ENCODE measurements around the gene HOXC12.

The HOXC12 gene

GRCh38 chr12:54004063-54004840 is 49.5 kb downstream of the HOXC12 start:
- no peak overlapping the region for H2BK5ac ChIP-seq (ENCODE audit: low read depth, low read length, poor library complexity)
- no peak overlapping the region for H3K18ac ChIP-seq (ENCODE audit: low read length)
- no peak overlapping the region for H2AK5ac ChIP-seq (ENCODE audit: low read length)
- H3K4me2 ChIP-seq (ENCODE audit: low read length), result no peak overlapping the region
- H3K36me3 ChIP-seq (ENCODE audit: control insufficient read depth in 1 of 2, insufficient read depth in 2 of 2, low read length in 2 of 2), result no peaks in the 10 kb centered on the region
- H3K9me3 ChIP-seq (ENCODE audit: insufficient read depth, low read depth, low read length), result peaks cover 8% of the 10 kb centered on the region
- no peak overlapping the region for H3K27ac ChIP-seq (ENCODE audit: low read depth, low read length)
- peaks cover 92% of the 10 kb centered on the region for H3K27me3 ChIP-seq (ENCODE audit: insufficient read depth, low read length)
- H2BK12ac ChIP-seq (ENCODE audit: low read length), result no peak overlapping the region
- no peak overlapping the region for H4K91ac ChIP-seq (ENCODE audit: low read depth, low read length)
- no peaks in the 10 kb centered on the region for H3K79me1 ChIP-seq (ENCODE audit: low read length)
- H4K12ac ChIP-seq (ENCODE audit: low read depth, low read length), result no peak overlapping the region
- H3K9ac ChIP-seq (ENCODE audit: low read length), result no peak overlapping the region
- H3K4me1 ChIP-seq (ENCODE audit: control insufficient read depth in 1 of 2, insufficient read depth in 2 of 2, low read length in 2 of 2), result peaks cover 0 to 3% of the 10 kb centered on the region in 2 experiments
- no peak overlapping the region for H4K8ac ChIP-seq (ENCODE audit: low read depth, low read length)
- no CpG with 5 or more reads among the region's 20 CpGs for WGBS (ENCODE audit: extremely low coverage, insufficient coverage, insufficient read length)
- no peak for DNase-seq
- no peak overlapping the region for H3K14ac ChIP-seq (ENCODE audit: low read length)
- H2BK120ac ChIP-seq (ENCODE audit: insufficient read depth, low read length, poor library complexity), result no peak overlapping the region
- H2AFZ ChIP-seq (ENCODE audit: insufficient read depth, low read length, poor library complexity), result no peak overlapping the region
- no peak overlapping the region for H3K4me3 ChIP-seq (ENCODE audit: low read depth, low read length)
- H3K23ac ChIP-seq (ENCODE audit: low read length), result no peak overlapping the region
- H3K4ac ChIP-seq (ENCODE audit: low read depth, low read length), result no peak overlapping the region
- no peaks in the 10 kb centered on the region for H3K79me2 ChIP-seq (ENCODE audit: control insufficient read depth, insufficient read depth, low read length, poor library complexity)

- no peak overlapping the region for H3K14ac ChIP-seq (ENCODE audit: low read length)
- H3K18ac ChIP-seq (ENCODE audit: low read length), result no peak overlapping the region
Observed at GRCh38 chr12:54004841-54005530, 50.3 kb downstream of the HOXC12 start.

GRCh38 chr12:54005531-54005852 is 50.8 kb downstream of the HOXC12 start:
- no peak overlapping the region for H4K8ac ChIP-seq (ENCODE audit: low read depth, low read length)
- H3K4me3 ChIP-seq (ENCODE audit: low read depth, low read length), result no peak overlapping the region
- no peak for DNase-seq
- H3K27me3 ChIP-seq (ENCODE audit: insufficient read depth, low read length), result peaks cover 92% of the 10 kb centered on the region
- no peak overlapping the region for H4K12ac ChIP-seq (ENCODE audit: low read depth, low read length)
- H3K18ac ChIP-seq (ENCODE audit: low read length), result no peak overlapping the region
- no peaks in the 10 kb centered on the region for H3K79me2 ChIP-seq (ENCODE audit: control insufficient read depth, insufficient read depth, low read length, poor library complexity)
- no peak overlapping the region for H2BK120ac ChIP-seq (ENCODE audit: insufficient read depth, low read length, poor library complexity)
- H3K4ac ChIP-seq (ENCODE audit: low read depth, low read length), result no peak overlapping the region
- no peak overlapping the region for H3K14ac ChIP-seq (ENCODE audit: low read length)
- no peak overlapping the region for H2AFZ ChIP-seq (ENCODE audit: insufficient read depth, low read length, poor library complexity)
- H2BK5ac ChIP-seq (ENCODE audit: low read depth, low read length, poor library complexity), result no peak overlapping the region
- WGBS (ENCODE audit: extremely low coverage, insufficient coverage, insufficient read length), result no CpG with 5 or more reads among the region's 26 CpGs
- H3K4me1 ChIP-seq (ENCODE audit: control insufficient read depth in 1 of 2, insufficient read depth in 2 of 2, low read length in 2 of 2), result no peaks in the 10 kb centered on the region
- H3K4me2 ChIP-seq (ENCODE audit: low read length), result no peak overlapping the region
- no peak overlapping the region for H2AK5ac ChIP-seq (ENCODE audit: low read length)
- H2BK12ac ChIP-seq (ENCODE audit: low read length), result no peak overlapping the region
- H3K79me1 ChIP-seq (ENCODE audit: low read length), result no peaks in the 10 kb centered on the region
- H3K9ac ChIP-seq (ENCODE audit: low read length), result no peak overlapping the region
- H3K9me3 ChIP-seq (ENCODE audit: insufficient read depth, low read depth, low read length), result peaks cover 11% of the 10 kb centered on the region
- H3K23ac ChIP-seq (ENCODE audit: low read length), result no peak overlapping the region
- H4K91ac ChIP-seq (ENCODE audit: low read depth, low read length), result no peak overlapping the region
- H3K27ac ChIP-seq (ENCODE audit: low read depth, low read length), result no peak overlapping the region
- H3K36me3 ChIP-seq (ENCODE audit: control insufficient read depth in 1 of 2, insufficient read depth in 2 of 2, low read length in 2 of 2), result no peaks in the 10 kb centered on the region

More at GRCh38 chr12:54004841-54005530, 50.3 kb downstream of the HOXC12 start:
- H2BK5ac ChIP-seq (ENCODE audit: low read depth, low read length, poor library complexity), result no peak overlapping the region
- H4K8ac ChIP-seq (ENCODE audit: low read depth, low read length), result no peak overlapping the region
- no CpG with 5 or more reads among the region's 31 CpGs for WGBS (ENCODE audit: extremely low coverage, insufficient coverage, insufficient read length)
- H4K12ac ChIP-seq (ENCODE audit: low read depth, low read length), result no peak overlapping the region
- no peak overlapping the region for H3K4me2 ChIP-seq (ENCODE audit: low read length)
- H3K79me1 ChIP-seq (ENCODE audit: low read length), result no peaks in the 10 kb centered on the region
- no peak overlapping the region for H3K23ac ChIP-seq (ENCODE audit: low read length)
- no peak overlapping the region for H2AFZ ChIP-seq (ENCODE audit: insufficient read depth, low read length, poor library complexity)
- H3K4ac ChIP-seq (ENCODE audit: low read depth, low read length), result no peak overlapping the region
- no peak overlapping the region for H2BK120ac ChIP-seq (ENCODE audit: insufficient read depth, low read length, poor library complexity)
- no peak overlapping the region for H3K27ac ChIP-seq (ENCODE audit: low read depth, low read length)
- H3K36me3 ChIP-seq (ENCODE audit: control insufficient read depth in 1 of 2, insufficient read depth in 2 of 2, low read length in 2 of 2), result no peaks in the 10 kb centered on the region
- no peaks in the 10 kb centered on the region for H3K79me2 ChIP-seq (ENCODE audit: control insufficient read depth, insufficient read depth, low read length, poor library complexity)
- peaks cover 13% of the 10 kb centered on the region for H3K9me3 ChIP-seq (ENCODE audit: insufficient read depth, low read depth, low read length)
- no peak overlapping the region for H2BK12ac ChIP-seq (ENCODE audit: low read length)
- no peak overlapping the region for H3K9ac ChIP-seq (ENCODE audit: low read length)
- peaks cover 92% of the 10 kb centered on the region for H3K27me3 ChIP-seq (ENCODE audit: insufficient read depth, low read length)
- H3K4me3 ChIP-seq (ENCODE audit: low read depth, low read length), result no peak overlapping the region
- H4K91ac ChIP-seq (ENCODE audit: low read depth, low read length), result no peak overlapping the region
- no peak overlapping the region for H2AK5ac ChIP-seq (ENCODE audit: low read length)
- no peak for DNase-seq
- H3K4me1 ChIP-seq (ENCODE audit: control insufficient read depth in 1 of 2, insufficient read depth in 2 of 2, low read length in 2 of 2), result peaks cover 0 to 3% of the 10 kb centered on the region in 2 experiments

DNA sequence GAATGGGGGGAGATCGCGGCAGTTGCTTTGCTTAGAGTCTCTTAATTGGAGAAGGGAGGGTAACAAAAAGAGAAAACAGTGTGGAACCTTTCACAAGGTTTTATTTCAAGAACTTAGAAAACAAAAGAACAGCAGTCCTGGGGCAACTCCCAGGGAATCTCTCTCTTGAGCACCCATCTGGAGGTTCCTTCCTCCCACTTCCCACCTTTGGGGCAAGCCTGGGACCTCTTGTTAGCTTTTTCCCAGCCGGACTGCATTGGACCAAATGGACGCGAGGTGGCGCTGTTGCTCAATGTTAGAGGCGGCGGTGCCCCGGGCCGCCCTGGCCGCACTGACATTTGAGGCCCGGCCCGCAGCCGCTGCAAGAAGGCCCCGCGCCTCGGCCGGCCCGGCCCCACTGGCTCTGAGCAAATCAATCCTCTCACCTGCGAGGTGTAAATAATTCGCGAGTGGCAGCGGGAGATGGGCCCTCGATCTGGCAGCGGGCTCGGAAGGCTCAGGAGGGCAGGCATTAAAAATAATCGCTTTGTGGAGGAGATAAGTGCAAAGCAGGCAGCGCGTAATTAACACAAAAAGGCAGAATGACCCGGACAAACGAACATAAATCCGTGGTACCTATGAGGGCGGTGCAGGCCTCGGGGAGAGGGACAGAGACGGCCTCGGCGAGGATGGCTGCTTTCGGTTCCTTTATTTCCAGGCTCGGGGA is 51.3 kb downstream of the HOXC12 start:
- Histone ChIP-seq H4K12ac (ENCODE audit: low read depth, low read length) (no peak overlapping the region), H3K18ac (ENCODE audit: low read length) (no peak overlapping the region), H3K79me1 (ENCODE audit: low read length) (no peaks in the 10 kb centered on the region), H3K27ac (ENCODE audit: low read depth, low read length) (no peak overlapping the region), H3K4me2 (ENCODE audit: low read length) (no peak overlapping the region), H2AK5ac (ENCODE audit: low read length) (no peak overlapping the region), H3K4me3 (ENCODE audit: low read depth, low read length) (no peak overlapping the region), H3K4ac (ENCODE audit: low read depth, low read length) (no peak overlapping the region), H3K23ac (ENCODE audit: low read length) (no peak overlapping the region), H3K79me2 (ENCODE audit: control insufficient read depth, insufficient read depth, low read length, poor library complexity) (no peaks in the 10 kb centered on the region), H2AFZ (ENCODE audit: insufficient read depth, low read length, poor library complexity) (no peak overlapping the region), H3K14ac (ENCODE audit: low read length) (no peak overlapping the region), H4K8ac (ENCODE audit: low read depth, low read length) (no peak overlapping the region), H3K9ac (ENCODE audit: low read length) (no peak overlapping the region), H3K36me3 (ENCODE audit: control insufficient read depth in 1 of 2, insufficient read depth in 2 of 2, low read length in 2 of 2) (no peaks in the 10 kb centered on the region), H3K9me3 (ENCODE audit: insufficient read depth, low read depth, low read length) (peaks cover 8% of the 10 kb centered on the region), H2BK12ac (ENCODE audit: low read length) (no peak overlapping the region), H3K27me3 (ENCODE audit: insufficient read depth, low read length) (peaks cover 91% of the 10 kb centered on the region), H2BK120ac (ENCODE audit: insufficient read depth, low read length, poor library complexity) (no peak overlapping the region), H4K91ac (ENCODE audit: low read depth, low read length) (no peak overlapping the region), H2BK5ac (ENCODE audit: low read depth, low read length, poor library complexity) (no peak overlapping the region), H3K4me1 (ENCODE audit: control insufficient read depth in 1 of 2, insufficient read depth in 2 of 2, low read length in 2 of 2) (no peaks in the 10 kb centered on the region)
- WGBS (ENCODE audit: extremely low coverage, insufficient coverage, insufficient read length), result no CpG with 5 or more reads among the region's 39 CpGs
- peak; percentile 85 to 97 for DNase-seq
